HEK293 (cell line): Measurements from ENCODE around the gene KIF12.
"Not testable (repeated sequence)": the region's sequence is repeated elsewhere in the genome, so short reads cannot be mapped to it uniquely, and the experiment has no call there.

Experiments
- CTCF ChIA-PET: fragments of 350-600 bp; formaldehyde crosslinking; extraction: SDS; loops from one replicate; lab custom pipeline; 2021; ENCODE audit warnings: antibody characterized with exemption; lab: Yijun Ruan, JAX
- POLR2A ChIA-PET: fragments of 300-600 bp; formaldehyde crosslinking; extraction: SDS; loops from one replicate; lab custom pipeline; 2020; ENCODE audit warnings: antibody characterized with exemption, inconsistent platforms; lab: Yijun Ruan, JAX
- H3K27ac ChIP-seq: fragments of 200-500 bp; sonication (Bioruptor generic); 2 replicates; pipeline ENCODE4 v1.5.1; 2014; ENCODE audit warnings: low read depth, low read length, control low read depth, inconsistent platforms; ENCODE audit errors: extremely low read depth
- H3K36me3 ChIP-seq, 2 experiments: fragments of 200-500 bp in 1 of 2; sonication (Bioruptor generic) in 1 of 2; 1 replicate in 1 of 2; 2 replicates in 1 of 2; pipeline ENCODE4 v1.5.1; 2014 to 2017; ENCODE audit warnings: inconsistent platforms in 2 of 2, low read length in 2 of 2; ENCODE audit not compliant: control insufficient read depth in 2 of 2, insufficient read depth in 1 of 2
- H3K4me1 ChIP-seq: fragments of 200-500 bp; sonication (Bioruptor generic); 2 replicates; pipeline ENCODE4 v1.5.1; 2014; ENCODE audit warnings: mild to moderate bottlenecking, low read length, inconsistent platforms; ENCODE audit not compliant: control insufficient read depth, insufficient read depth
- H3K4me3 ChIP-seq: 2 replicates; pipeline ENCODE4 v1.5.1; 2011; ENCODE audit warnings: low read depth, mild to moderate bottlenecking, control low read depth, low read length, moderate library complexity
- H3K9me3 ChIP-seq: fragments of 200-500 bp; sonication (Bioruptor generic); 2 replicates; pipeline ENCODE4 v1.5.1; 2014; ENCODE audit warnings: low read depth, low read length, inconsistent platforms; ENCODE audit not compliant: control insufficient read depth, insufficient read depth
- GLIS2 ChIP-seq: fragments of 450-650 bp; formaldehyde crosslinking; IDR thresholded peaks from 2 replicates; pipeline ENCODE4 v1.5.1; 2016; ENCODE audit warnings: missing biosample characterization, missing genetic modification characterization
- ZNF146 ChIP-seq: fragments of 450-650 bp; formaldehyde crosslinking; IDR thresholded peaks from 2 replicates; pipeline ENCODE4 v1.5.1; 2016; ENCODE audit warnings: missing biosample characterization, missing genetic modification characterization
- ZNF239 ChIP-seq: fragments of 450-650 bp; formaldehyde crosslinking; IDR thresholded peaks from 2 replicates; pipeline ENCODE4 v1.5.1; 2016; ENCODE audit warnings: missing biosample characterization, missing genetic modification characterization
- ZNF311 ChIP-seq: fragments of 450-650 bp; formaldehyde crosslinking; IDR thresholded peaks from 2 replicates; pipeline ENCODE4 v1.5.1; 2017; ENCODE audit warnings: missing biosample characterization, missing genetic modification characterization, borderline replicate concordance
- ZNF324 ChIP-seq: fragments of 450-650 bp; formaldehyde crosslinking; IDR thresholded peaks from 2 replicates; pipeline ENCODE4 v1.5.1; 2016; ENCODE audit warnings: missing biosample characterization, missing genetic modification characterization
- ZNF548 ChIP-seq: fragments of 450-650 bp; formaldehyde crosslinking; IDR thresholded peaks from 2 replicates; pipeline ENCODE4 v1.5.1; 2016; ENCODE audit warnings: missing biosample characterization, missing genetic modification characterization
- ZNF558 ChIP-seq: fragments of 450-650 bp; formaldehyde crosslinking; IDR thresholded peaks from 2 replicates; pipeline ENCODE4 v1.5.1; 2016; ENCODE audit warnings: missing biosample characterization, missing genetic modification characterization
- ZNF777 ChIP-seq: fragments of 450-650 bp; formaldehyde crosslinking; IDR thresholded peaks from 2 replicates; pipeline ENCODE4 v1.5.1; 2017; ENCODE audit warnings: missing biosample characterization, missing genetic modification characterization, borderline replicate concordance
- TF ChIP-seq, protein P1 (sequence below): fragments of 450-650 bp; formaldehyde crosslinking; IDR thresholded peaks from 2 replicates; pipeline ENCODE4 v1.5.1; 2016; ENCODE audit warnings: missing biosample characterization, missing genetic modification characterization
- TF ChIP-seq, protein P2 (sequence below): fragments of 450-650 bp; formaldehyde crosslinking; IDR thresholded peaks from 2 replicates; pipeline ENCODE4 v1.5.0; 2017; ENCODE audit warnings: missing biosample characterization, missing genetic modification characterization, borderline replicate concordance

The KIF12 gene

DNA sequence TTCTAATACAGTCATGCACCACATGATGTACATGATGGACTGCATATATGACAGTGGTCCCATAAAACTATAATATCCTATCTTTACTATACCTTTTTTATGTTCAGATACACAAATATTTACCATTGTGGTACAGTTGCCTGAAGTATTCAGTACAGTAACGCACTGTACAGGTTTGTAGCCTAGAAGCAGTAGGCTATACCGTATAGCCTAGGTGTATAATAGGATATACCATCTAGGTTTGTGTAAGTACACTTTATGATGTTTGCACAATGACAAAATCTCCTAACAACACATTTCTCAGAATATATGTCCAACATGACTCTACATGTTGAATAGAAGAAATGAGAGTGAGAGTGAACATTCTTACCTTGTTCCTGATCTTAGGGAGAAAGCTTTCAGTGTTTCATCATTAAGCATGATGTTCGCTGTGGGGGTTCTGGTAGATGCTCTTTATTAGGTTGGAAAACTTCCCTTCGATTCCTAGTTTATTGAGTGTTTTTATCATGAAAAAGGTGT lies 52.8 kb downstream of the KIF12 start:
- TF ChIP-seq ZNF146 = no peak
- TF ChIP-seq, protein P1, sequence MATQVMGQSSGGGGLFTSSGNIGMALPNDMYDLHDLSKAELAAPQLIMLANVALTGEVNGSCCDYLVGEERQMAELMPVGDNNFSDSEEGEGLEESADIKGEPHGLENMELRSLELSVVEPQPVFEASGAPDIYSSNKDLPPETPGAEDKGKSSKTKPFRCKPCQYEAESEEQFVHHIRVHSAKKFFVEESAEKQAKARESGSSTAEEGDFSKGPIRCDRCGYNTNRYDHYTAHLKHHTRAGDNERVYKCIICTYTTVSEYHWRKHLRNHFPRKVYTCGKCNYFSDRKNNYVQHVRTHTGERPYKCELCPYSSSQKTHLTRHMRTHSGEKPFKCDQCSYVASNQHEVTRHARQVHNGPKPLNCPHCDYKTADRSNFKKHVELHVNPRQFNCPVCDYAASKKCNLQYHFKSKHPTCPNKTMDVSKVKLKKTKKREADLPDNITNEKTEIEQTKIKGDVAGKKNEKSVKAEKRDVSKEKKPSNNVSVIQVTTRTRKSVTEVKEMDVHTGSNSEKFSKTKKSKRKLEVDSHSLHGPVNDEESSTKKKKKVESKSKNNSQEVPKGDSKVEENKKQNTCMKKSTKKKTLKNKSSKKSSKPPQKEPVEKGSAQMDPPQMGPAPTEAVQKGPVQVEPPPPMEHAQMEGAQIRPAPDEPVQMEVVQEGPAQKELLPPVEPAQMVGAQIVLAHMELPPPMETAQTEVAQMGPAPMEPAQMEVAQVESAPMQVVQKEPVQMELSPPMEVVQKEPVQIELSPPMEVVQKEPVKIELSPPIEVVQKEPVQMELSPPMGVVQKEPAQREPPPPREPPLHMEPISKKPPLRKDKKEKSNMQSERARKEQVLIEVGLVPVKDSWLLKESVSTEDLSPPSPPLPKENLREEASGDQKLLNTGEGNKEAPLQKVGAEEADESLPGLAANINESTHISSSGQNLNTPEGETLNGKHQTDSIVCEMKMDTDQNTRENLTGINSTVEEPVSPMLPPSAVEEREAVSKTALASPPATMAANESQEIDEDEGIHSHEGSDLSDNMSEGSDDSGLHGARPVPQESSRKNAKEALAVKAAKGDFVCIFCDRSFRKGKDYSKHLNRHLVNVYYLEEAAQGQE (tag by site-specific recombination) = no peak
- TF ChIP-seq ZNF548 = no peak
- TF ChIP-seq ZNF777 (tag by site-specific recombination) = no peak
- TF ChIP-seq ZNF311 (tag by site-specific recombination) = no peak
- TF ChIP-seq, protein P2, sequence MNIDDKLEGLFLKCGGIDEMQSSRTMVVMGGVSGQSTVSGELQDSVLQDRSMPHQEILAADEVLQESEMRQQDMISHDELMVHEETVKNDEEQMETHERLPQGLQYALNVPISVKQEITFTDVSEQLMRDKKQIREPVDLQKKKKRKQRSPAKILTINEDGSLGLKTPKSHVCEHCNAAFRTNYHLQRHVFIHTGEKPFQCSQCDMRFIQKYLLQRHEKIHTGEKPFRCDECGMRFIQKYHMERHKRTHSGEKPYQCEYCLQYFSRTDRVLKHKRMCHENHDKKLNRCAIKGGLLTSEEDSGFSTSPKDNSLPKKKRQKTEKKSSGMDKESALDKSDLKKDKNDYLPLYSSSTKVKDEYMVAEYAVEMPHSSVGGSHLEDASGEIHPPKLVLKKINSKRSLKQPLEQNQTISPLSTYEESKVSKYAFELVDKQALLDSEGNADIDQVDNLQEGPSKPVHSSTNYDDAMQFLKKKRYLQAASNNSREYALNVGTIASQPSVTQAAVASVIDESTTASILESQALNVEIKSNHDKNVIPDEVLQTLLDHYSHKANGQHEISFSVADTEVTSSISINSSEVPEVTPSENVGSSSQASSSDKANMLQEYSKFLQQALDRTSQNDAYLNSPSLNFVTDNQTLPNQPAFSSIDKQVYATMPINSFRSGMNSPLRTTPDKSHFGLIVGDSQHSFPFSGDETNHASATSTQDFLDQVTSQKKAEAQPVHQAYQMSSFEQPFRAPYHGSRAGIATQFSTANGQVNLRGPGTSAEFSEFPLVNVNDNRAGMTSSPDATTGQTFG (tag by site-specific recombination) = no peak
- TF ChIP-seq GLIS2 (tag by site-specific recombination) = no peak
- TF ChIP-seq ZNF324 = no peak
- TF ChIP-seq ZNF239 (tag by site-specific recombination) = no peak
- CTCF ChIA-PET = interaction anchor here (0.6 to 2.7 kb wide), 6 partner anchors 13 to 373 kb away, joined by 3 to 17 read pairs (median 4); no protein-coding TSS in a partner anchor
- Histone ChIP-seq H3K4me3 (no peak overlapping the region), H3K4me1 (no peaks in the 10 kb centered on the region), H3K36me3 (peaks cover 0 to 37% of the 10 kb centered on the region in 2 experiments; a peak in 2 of 3 replicates), H3K9me3 (no peaks in the 10 kb centered on the region), H3K27ac (no peak overlapping the region)
- POLR2A ChIA-PET = no interaction called here

DNA sequence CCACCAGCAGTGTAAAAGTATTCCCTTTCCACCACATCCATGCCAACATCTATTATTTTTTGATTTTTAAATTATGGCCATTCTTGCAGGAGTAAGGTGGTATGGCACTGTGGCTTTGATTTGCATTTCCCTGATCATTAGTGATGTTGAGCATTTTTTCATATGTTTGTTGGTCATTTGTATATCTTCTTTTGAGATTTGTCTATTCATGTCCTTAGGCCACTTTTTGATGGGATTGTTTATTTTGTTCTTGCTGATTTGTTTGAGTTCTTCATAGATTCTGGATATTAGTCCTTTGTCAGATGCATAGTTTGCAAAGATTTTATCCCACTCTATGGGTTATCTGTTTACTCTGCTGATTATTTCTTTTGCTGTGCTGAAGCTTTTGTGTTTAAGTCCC lies 55.4 kb downstream of the KIF12 start:
- TF ChIP-seq ZNF558 (tag by site-specific recombination) = peak; percentile 96
- H3K9me3 ChIP-seq, H3K27ac ChIP-seq, H3K4me1 ChIP-seq, H3K4me3 ChIP-seq, POLR2A ChIA-PET: not testable (repeated sequence)
- H3K36me3 ChIP-seq = peaks cover 0 to 22% of the 10 kb centered on the region in 2 experiments; a peak in 2 of 3 replicates
- CTCF ChIA-PET = interaction anchor here (0.8 kb wide), 1 partner anchor 64 kb away, joined by 4 read pairs; no protein-coding TSS in a partner anchor
